ENCODE data around the gene CEMIP2.

DNA sequence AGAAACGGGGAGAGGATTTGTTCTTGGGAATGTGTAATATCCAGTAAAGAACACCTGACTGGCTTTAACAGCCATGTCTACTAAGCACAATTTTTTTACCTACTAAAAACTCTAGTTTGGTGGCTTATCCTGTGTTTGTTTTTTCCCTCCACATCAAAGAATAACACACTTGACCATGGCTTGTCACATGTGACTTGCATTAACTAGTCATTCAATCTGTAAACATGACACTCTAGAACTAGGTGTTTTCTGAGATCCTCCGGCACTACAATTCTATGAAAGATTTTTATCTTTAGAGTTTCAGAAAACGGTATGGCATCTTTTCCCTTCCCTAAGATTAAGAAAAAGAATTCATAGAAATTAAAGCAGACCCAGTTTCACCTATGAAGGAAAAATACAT lies 103.7 kb downstream of the CEMIP2 start:
- TF ChIP-seq EP300 (IDR thresholded peaks at IDR 0.05; ENCODE audit: borderline replicate concordance in 1 of 2, control insufficient read depth in 1 of 2, low read depth in 2 of 2, low read length in 2 of 2) (no peak), NFIC (IDR thresholded peaks at IDR 0.05; ENCODE audit: low read depth, low read length) (no peak), BCLAF1 (IDR thresholded peaks at IDR 0.05) (no peak), JUNB (IDR thresholded peaks at IDR 0.05) (no peak), NRF1 (conservative IDR thresholded peaks at IDR 0.05; ENCODE audit: low read depth, low read length) (no peak), CHD1 (IDR thresholded peaks at IDR 0.05; ENCODE audit: low read depth, low read length) (no peak), POLR2AphosphoS5 (IDR thresholded peaks at IDR 0.05; ENCODE audit: low read length) (no peak), PRDM15 (CRISPR knock-in tag; IDR thresholded peaks at IDR 0.05) (no peak), PBX3 (IDR thresholded peaks at IDR 0.05; ENCODE audit: insufficient replicate concordance, low read depth, low read length) (no peak), POLR2A (IDR thresholded peaks at IDR 0.05; ENCODE audit: low read depth, low read length) (no peak)
- TF ChIP-seq, protein P1, sequence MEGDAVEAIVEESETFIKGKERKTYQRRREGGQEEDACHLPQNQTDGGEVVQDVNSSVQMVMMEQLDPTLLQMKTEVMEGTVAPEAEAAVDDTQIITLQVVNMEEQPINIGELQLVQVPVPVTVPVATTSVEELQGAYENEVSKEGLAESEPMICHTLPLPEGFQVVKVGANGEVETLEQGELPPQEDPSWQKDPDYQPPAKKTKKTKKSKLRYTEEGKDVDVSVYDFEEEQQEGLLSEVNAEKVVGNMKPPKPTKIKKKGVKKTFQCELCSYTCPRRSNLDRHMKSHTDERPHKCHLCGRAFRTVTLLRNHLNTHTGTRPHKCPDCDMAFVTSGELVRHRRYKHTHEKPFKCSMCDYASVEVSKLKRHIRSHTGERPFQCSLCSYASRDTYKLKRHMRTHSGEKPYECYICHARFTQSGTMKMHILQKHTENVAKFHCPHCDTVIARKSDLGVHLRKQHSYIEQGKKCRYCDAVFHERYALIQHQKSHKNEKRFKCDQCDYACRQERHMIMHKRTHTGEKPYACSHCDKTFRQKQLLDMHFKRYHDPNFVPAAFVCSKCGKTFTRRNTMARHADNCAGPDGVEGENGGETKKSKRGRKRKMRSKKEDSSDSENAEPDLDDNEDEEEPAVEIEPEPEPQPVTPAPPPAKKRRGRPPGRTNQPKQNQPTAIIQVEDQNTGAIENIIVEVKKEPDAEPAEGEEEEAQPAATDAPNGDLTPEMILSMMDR (IDR thresholded peaks at IDR 0.05 in 2 of 3, conservative IDR thresholded peaks at IDR 0.05 in 1 of 3; ENCODE audit: control insufficient read depth in 2 of 3, extremely low read depth in 1 of 3, insufficient read depth in 1 of 3, low read depth in 3 of 3, low read length in 3 of 3): no peak
- TF ChIP-seq, protein P2, sequence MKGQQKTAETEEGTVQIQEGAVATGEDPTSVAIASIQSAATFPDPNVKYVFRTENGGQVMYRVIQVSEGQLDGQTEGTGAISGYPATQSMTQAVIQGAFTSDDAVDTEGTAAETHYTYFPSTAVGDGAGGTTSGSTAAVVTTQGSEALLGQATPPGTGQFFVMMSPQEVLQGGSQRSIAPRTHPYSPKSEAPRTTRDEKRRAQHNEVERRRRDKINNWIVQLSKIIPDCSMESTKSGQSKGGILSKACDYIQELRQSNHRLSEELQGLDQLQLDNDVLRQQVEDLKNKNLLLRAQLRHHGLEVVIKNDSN (IDR thresholded peaks at IDR 0.05; ENCODE audit: borderline replicate concordance, extremely low read length, insufficient read depth, low read depth, low read length): no peak
- TF ChIP-seq, protein P3, sequence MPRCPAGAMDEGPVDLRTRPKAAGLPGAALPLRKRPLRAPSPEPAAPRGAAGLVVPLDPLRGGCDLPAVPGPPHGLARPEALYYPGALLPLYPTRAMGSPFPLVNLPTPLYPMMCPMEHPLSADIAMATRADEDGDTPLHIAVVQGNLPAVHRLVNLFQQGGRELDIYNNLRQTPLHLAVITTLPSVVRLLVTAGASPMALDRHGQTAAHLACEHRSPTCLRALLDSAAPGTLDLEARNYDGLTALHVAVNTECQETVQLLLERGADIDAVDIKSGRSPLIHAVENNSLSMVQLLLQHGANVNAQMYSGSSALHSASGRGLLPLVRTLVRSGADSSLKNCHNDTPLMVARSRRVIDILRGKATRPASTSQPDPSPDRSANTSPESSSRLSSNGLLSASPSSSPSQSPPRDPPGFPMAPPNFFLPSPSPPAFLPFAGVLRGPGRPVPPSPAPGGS (IDR thresholded peaks at IDR 0.05; ENCODE audit: borderline replicate concordance, insufficient read depth, low read depth, low read length, poor library complexity, severe bottlenecking): no peak

Measured in GM12878 (cell line).